K562 (cell line): ENCODE measurements around the gene SLC25A18. TPM values are rescaled to one million over a fixed set of nuclear protein-coding genes. Genes with fewer than 3 reads are reported as not detected.
A peak's percentile ranks its signal among the peaks of the same experiment; 100 is the strongest.

Source experiments
- CBFB ChIP-seq: sonication (generic); formaldehyde crosslinking; IDR thresholded peaks from 2 replicates; pipeline ENCODE4 v1.4.0; 2020; ENCODE audit warnings: mild to moderate bottlenecking, missing genetic modification reagents
- CREBBP ChIP-seq: IDR thresholded peaks from one replicate; pipeline ENCODE4 v1.6.1; 2012; ENCODE audit warnings: low read depth, mild to moderate bottlenecking, control low read depth, inconsistent platforms, low read length
- GTF2E2 ChIP-seq: fragments of 200-800 bp; sonication (Bioruptor generic); IDR thresholded peaks from 2 replicates; pipeline ENCODE4 v1.6.1; 2016; ENCODE audit warnings: missing genetic modification characterization, missing compliant biosample characterization
- HNRNPH1 ChIP-seq: fragments of 200-400 bp; formaldehyde crosslinking; optimal IDR thresholded peaks from 2 replicates; pipeline ENCODE3; 2017; ENCODE audit warnings: low read depth, mild to moderate bottlenecking, low read length, moderate library complexity
- MBD2 ChIP-seq: sonication (generic); IDR thresholded peaks from 2 replicates; pipeline ENCODE4 v1.6.1; 2016; ENCODE audit warnings: low read depth, borderline replicate concordance
- MEIS2 ChIP-seq: fragments of 450-650 bp; IDR thresholded peaks from 2 replicates; pipeline ENCODE4 v1.6.1; 2014; ENCODE audit warnings: mild to moderate bottlenecking; ENCODE audit not compliant: partially characterized antibody
- NCOA6 ChIP-seq: fragments of 450-650 bp; IDR thresholded peaks from 2 replicates; pipeline ENCODE4 v1.6.1; 2017; ENCODE audit warnings: mild to moderate bottlenecking
- NR2F6 ChIP-seq: fragments of 450-650 bp; formaldehyde crosslinking; IDR thresholded peaks from 2 replicates; pipeline ENCODE4 v1.4.0; 2020; ENCODE audit warnings: mild to moderate bottlenecking
- NR3C1 ChIP-seq: sonication (generic); formaldehyde crosslinking; IDR thresholded peaks from 2 replicates; pipeline ENCODE4 v1.8.1; 2022; ENCODE audit warnings: missing genetic modification reagents
- PKNOX1 ChIP-seq: fragments of 450-650 bp; IDR thresholded peaks from 2 replicates; pipeline ENCODE4 v1.6.1; 2016
- PURB ChIP-seq: sonication (generic); formaldehyde crosslinking; IDR thresholded peaks from 2 replicates; pipeline ENCODE4 v1.9.0; 2021; ENCODE audit warnings: low read depth, mild to moderate bottlenecking, missing genetic modification reagents
- PYGO2 ChIP-seq: fragments of 450-650 bp; IDR thresholded peaks from 2 replicates; pipeline ENCODE4 v1.6.1; 2016; ENCODE audit warnings: mild to moderate bottlenecking, missing genetic modification characterization, moderate library complexity, missing compliant biosample characterization
- RBM34 ChIP-seq: fragments of 200-400 bp; formaldehyde crosslinking; IDR thresholded peaks from 2 replicates; pipeline ENCODE4 v1.6.1; 2018; ENCODE audit warnings: low read length, borderline replicate concordance; ENCODE audit not compliant: insufficient read depth
- RNF2 ChIP-seq: sonication (generic); IDR thresholded peaks from 2 replicates; pipeline ENCODE4 v1.6.1; 2016
- TAL1 ChIP-seq: fragments of 450-650 bp; IDR thresholded peaks from 2 replicates; pipeline ENCODE4 v1.6.1; 2016; ENCODE audit warnings: mild to moderate bottlenecking
- TFAM ChIP-seq: fragments of 250-450 bp; sonication (Bioruptor Pico); conservative IDR thresholded peaks from 2 replicates; pipeline ENCODE4 v1.5.0; 2021; ENCODE audit warnings: mild to moderate bottlenecking, moderate library complexity
- TSC22D4 ChIP-seq: fragments of 450-650 bp; IDR thresholded peaks from 2 replicates; pipeline ENCODE4 v1.6.1; 2016; ENCODE audit warnings: missing genetic modification characterization, missing biosample characterization, control low read depth
- ZBTB17 ChIP-seq: fragments of 450-650 bp; formaldehyde crosslinking; IDR thresholded peaks from 2 replicates; pipeline ENCODE4 v1.4.0; 2020; ENCODE audit warnings: mild to moderate bottlenecking
- ZNF174 ChIP-seq: fragments of 250-450 bp; sonication (Bioruptor Pico); IDR thresholded peaks from 2 replicates; pipeline ENCODE4 v1.4.0; 2020; ENCODE audit warnings: mild to moderate bottlenecking
- ZNF507 ChIP-seq: conservative IDR thresholded peaks from 2 replicates; pipeline ENCODE4 v1.6.1; 2017; ENCODE audit warnings: missing genetic modification characterization, missing compliant biosample characterization
- ZNF511 ChIP-seq: sonication (generic); formaldehyde crosslinking; IDR thresholded peaks from 2 replicates; pipeline ENCODE4 v1.8.0; 2022; ENCODE audit warnings: mild to moderate bottlenecking, missing genetic modification reagents
- ZNF76 ChIP-seq: fragments of 250-450 bp; sonication (Bioruptor Pico); IDR thresholded peaks from 2 replicates; pipeline ENCODE4 v1.4.0; 2020; ENCODE audit warnings: mild to moderate bottlenecking, moderate library complexity, borderline replicate concordance
- ZNF79 ChIP-seq: fragments of 250-450 bp; sonication (Bioruptor Pico); IDR thresholded peaks from 2 replicates; pipeline ENCODE4 v1.4.0; 2020; ENCODE audit warnings: low read depth, mild to moderate bottlenecking, moderate library complexity
- polyA plus RNA-seq, 8 experiments: library from polyadenylated mRNA; depleted of rRNA in 4 of 8; stranded (reverse) in 5 of 8; unstranded in 3 of 8; fragments of >200 nt; fragmentation: Nextera tagmentation in 2 of 8; fragmentation: Illumina TruSeq in 1 of 8; extraction: Ambion mirVana in 2 of 8; extraction: Trizol in 1 of 8; gene quantifications; 2 replicates each; pipeline versions ENCODE4 v1.2.1 to v1.2.3, GENCODE V29; 2011 to 2014; ENCODE audit warnings: inconsistent platforms in 1 of 8, missing spikeins in 1 of 8
- total RNA-seq, 7 experiments: library from RNA; depleted of rRNA in 6 of 7; stranded (reverse); fragments of >200 nt in 6 of 7; fragmentation: Illumina TruSeq in 2 of 7; extraction: Trizol in 2 of 7; gene quantifications; 2 replicates each; pipeline versions ENCODE4 v1.2.1 to v1.2.3, GENCODE V29; 2011 to 2021; ENCODE audit warnings: low replicate concordance in 1 of 7
- TF ChIP-seq, protein P1 (sequence below): fragments of 450-650 bp; conservative IDR thresholded peaks from 2 replicates; pipeline ENCODE4 v1.6.1; 2016; ENCODE audit warnings: missing genetic modification characterization, low read depth, mild to moderate bottlenecking, missing compliant biosample characterization, moderate library complexity
- TF ChIP-seq, protein P2 (sequence below): fragments of 250-450 bp; sonication (Bioruptor Pico); IDR thresholded peaks from 2 replicates; pipeline ENCODE4 v1.8.0; 2022; ENCODE audit warnings: inconsistent platforms, mild to moderate bottlenecking, moderate library complexity, borderline replicate concordance
- TF ChIP-seq, protein P3 (sequence below): sonication (generic); formaldehyde crosslinking; IDR thresholded peaks from 2 replicates; pipeline ENCODE4 v1.8.0; 2022; ENCODE audit warnings: mild to moderate bottlenecking, missing genetic modification reagents

The SLC25A18 gene
- total and polyA plus RNA-seq, 9 of the 15 experiments (the other 6 are each of a cell fraction or from before 2014, with no cell fraction given): 0.04 TPM; not detected in 8

- no peak for TF ChIP-seq HNRNPH1
- no peak for TF ChIP-seq TFAM (CRISPR knock-in tag)
- no peak for TF ChIP-seq NCOA6
- peak; percentile 80; the same call in 1 of the 2 replicates for TF ChIP-seq MBD2
- TF ChIP-seq PYGO2: no peak
- no peak for TF ChIP-seq PURB (CRISPR knock-in tag)
- TF ChIP-seq GTF2E2 (tag): peak; percentile 99
- no peak for TF ChIP-seq ZNF174
- peak; percentile 63 for TF ChIP-seq PKNOX1
- no peak for TF ChIP-seq ZNF76 (CRISPR knock-in tag)
- TF ChIP-seq TSC22D4 (tag): no peak
- TF ChIP-seq, protein P1, sequence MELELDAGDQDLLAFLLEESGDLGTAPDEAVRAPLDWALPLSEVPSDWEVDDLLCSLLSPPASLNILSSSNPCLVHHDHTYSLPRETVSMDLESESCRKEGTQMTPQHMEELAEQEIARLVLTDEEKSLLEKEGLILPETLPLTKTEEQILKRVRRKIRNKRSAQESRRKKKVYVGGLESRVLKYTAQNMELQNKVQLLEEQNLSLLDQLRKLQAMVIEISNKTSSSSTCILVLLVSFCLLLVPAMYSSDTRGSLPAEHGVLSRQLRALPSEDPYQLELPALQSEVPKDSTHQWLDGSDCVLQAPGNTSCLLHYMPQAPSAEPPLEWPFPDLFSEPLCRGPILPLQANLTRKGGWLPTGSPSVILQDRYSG (tag): no peak
- peak; percentile 91 for TF ChIP-seq ZNF511 (CRISPR knock-in tag)
- TF ChIP-seq MEIS2: peak; percentile 56
- peak; percentile 58; the same call in 1 of the 2 replicates for TF ChIP-seq NR2F6 (CRISPR knock-in tag)
- TF ChIP-seq ZNF79 (CRISPR knock-in tag): no peak
- peak; percentile 81 for TF ChIP-seq RNF2
- no peak for TF ChIP-seq NR3C1 (CRISPR knock-in tag)
- no peak for TF ChIP-seq ZNF507 (tag)
- peak; percentile 25; the same call in 1 of the 2 replicates for TF ChIP-seq ZBTB17 (CRISPR knock-in tag)
- no peak; the same call in 1 of the 2 replicates for TF ChIP-seq TAL1
- no peak for TF ChIP-seq RBM34
- TF ChIP-seq CBFB (CRISPR knock-in tag): no peak; the same call in 1 of the 2 replicates
- TF ChIP-seq CREBBP: no peak
- TF ChIP-seq, protein P2, sequence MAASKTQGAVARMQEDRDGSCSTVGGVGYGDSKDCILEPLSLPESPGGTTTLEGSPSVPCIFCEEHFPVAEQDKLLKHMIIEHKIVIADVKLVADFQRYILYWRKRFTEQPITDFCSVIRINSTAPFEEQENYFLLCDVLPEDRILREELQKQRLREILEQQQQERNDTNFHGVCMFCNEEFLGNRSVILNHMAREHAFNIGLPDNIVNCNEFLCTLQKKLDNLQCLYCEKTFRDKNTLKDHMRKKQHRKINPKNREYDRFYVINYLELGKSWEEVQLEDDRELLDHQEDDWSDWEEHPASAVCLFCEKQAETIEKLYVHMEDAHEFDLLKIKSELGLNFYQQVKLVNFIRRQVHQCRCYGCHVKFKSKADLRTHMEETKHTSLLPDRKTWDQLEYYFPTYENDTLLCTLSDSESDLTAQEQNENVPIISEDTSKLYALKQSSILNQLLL (CRISPR knock-in tag): no peak
- TF ChIP-seq, protein P3, sequence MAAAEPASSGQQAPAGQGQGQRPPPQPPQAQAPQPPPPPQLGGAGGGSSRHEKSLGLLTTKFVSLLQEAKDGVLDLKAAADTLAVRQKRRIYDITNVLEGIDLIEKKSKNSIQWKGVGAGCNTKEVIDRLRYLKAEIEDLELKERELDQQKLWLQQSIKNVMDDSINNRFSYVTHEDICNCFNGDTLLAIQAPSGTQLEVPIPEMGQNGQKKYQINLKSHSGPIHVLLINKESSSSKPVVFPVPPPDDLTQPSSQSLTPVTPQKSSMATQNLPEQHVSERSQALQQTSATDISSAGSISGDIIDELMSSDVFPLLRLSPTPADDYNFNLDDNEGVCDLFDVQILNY: peak; percentile 86; the same call in 1 of the 2 replicates
These were observed 75.3 kb downstream of the SLC25A18 start, which contains the start of gene BCL2L13 (continued) for GRCh38 chr22:17638432-17639246.
